HG03060 (cell line): ENCODE results near the gene FGD2.

Experiments
- ATAC-seq: cut with Tn5 transposase; IDR thresholded peaks from one replicate; pipeline ENCODE4 v1.9.1; 2021; ENCODE audit warnings: low read depth, moderate number of reproducible peaks; ENCODE audit not compliant: unreplicated experiment

Gene FGD2

GRCh38 chr6:37016995-37017394, 11.5 kb downstream of the FGD2 start:
- no peak for ATAC-seq

GRCh38 chr6:37017606-37018197, 12.2 kb downstream of the FGD2 start:
- ATAC-seq: no peak

- ATAC-seq: peak; percentile 56
Observed at GRCh38 chr6:37018198-37019064, 13.0 kb downstream of the FGD2 start.

DNA sequence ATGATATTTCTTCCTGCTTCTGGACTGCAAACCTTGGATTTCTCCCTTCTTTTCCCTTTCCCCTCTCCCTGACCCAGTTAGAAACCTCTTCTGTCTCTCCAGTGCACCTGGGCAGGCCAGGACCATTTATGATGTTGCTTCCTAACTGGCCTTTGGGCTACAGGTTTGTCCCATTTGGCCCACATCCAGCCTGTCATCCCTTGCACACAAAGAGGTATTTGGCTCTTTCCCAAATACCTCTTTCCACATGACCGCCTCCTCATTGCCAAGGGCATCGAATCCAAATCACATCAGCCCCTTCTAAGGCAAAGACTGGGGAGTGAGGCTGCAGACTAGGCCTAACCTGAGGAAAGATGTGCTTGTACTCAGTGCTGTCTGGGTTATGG, 13.6 kb downstream of the FGD2 start:
- ATAC-seq: no peak

DNA sequence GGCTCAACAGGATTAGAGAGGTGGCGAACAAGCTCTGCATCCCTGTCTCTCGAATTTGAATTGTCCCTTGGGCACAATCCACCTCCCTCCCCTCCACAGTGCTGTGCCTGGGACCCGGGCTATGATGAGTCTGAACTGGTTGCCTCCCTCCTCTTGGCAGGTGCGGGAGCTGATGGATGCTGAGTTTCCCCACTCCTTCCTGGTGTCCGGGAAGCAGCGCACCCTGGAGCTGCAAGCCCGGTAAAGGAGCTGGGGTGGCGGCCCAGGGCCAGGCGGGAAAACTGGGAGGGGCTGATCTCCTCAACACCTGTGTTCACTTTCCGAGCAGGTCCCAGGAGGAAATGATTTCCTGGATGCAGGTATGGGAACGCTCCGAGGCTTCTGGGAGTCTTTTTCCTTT, 14.9 kb downstream of the FGD2 start:
- ATAC-seq: no peak

DNA sequence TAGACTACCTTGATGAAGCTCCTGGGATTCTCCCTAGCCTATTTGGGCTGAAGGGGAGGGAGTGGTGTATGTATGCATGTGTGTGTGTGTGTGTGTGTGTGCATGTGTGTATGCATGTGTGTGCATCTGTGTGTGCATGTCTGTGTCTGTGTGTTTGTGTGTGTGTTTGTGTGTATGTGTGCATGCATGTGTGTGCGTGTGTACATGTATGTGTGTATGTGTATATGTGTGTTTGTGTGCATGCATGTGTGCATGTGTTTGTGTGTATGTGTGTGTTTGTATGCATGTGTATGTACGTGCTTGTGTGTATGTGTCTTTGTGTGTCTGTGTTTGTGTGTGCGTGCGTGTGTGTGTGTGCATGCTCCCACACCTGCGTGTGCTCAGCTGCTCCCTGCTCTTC, 15.4 kb downstream of the FGD2 start:
- ATAC-seq: no peak

DNA sequence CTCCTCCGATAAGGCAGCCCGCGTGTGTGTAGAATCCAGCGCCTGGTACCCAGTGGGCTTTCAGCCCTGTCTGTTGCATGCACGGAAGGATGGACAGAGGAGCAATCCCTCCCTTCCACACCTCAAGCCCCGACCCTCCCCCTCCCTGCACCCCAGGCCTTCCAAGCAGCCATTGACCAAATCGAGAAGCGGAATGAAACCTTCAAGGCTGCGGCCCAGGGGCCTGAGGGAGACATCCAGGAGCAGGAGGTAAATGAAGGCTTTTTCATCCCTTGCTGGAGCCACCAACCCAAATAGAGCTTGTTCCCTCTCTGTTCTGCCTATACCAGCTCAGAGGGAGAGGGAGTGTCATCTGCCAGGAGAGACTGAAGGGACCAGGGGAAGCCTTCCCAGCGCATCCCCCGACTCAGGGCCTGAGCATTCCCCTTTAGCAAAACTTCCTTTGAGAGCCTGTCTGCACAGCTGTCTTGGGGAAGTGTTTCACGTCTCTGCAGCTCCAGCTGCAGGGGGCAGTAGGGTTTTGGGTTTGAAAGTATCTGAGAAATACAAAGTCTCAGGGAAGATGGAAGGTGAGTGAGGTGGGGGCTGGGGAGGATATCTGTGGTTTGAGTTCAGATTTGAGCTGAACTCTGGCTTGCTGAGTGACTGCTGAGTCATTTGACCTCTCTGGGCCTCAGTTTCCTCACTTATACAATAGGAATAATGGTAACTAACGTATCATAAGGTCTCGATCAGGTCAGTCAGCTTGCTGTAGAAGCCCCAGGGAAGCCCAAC, 16.1 kb downstream of the FGD2 start:
- ATAC-seq: no peak

- no peak for ATAC-seq
Observed at GRCh38 chr6:37022135-37022863, 16.8 kb downstream of the FGD2 start.

GRCh38 chr6:37024656-37025337, 19.3 kb downstream of the FGD2 start:
- no peak for ATAC-seq

- ATAC-seq: no peak
Observed at GRCh38 chr6:37025621-37026466, 20.4 kb downstream of the FGD2 start.

DNA sequence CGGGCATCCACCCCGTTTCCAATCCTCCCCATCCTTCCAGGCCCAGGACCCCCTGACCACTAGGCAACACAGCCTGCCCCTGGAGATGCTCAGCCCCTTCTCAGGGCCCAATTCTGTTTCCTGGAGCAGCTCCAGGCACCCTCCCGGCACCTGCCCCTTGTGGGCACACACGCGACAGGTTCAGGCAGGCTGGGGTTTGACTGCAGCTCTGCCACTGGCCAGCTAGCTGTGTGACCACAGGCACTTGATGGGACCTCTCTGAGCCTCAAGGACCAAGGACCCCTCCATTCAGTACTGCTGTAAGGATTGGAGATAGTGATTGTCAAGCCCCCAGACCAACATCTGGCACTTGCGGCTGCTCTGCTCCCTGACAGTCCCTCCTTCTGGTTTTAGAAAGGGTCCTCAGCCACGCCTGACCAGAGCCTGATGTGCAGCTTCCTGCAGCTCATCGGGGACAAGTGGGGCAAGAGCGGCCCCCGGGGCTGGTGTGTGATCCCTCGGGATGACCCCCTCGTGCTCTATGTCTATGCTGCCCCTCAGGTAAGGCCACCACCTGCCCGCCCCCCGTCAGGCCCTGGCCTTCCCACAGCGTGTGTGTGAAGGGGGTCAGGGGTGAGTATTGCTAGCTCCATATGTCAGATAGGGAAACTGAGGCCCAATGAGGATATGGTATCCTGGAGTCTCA, 21.7 kb downstream of the FGD2 start:
- no peak for ATAC-seq

- no peak for ATAC-seq
Observed at GRCh38 chr6:37027811-37028469, 22.5 kb downstream of the FGD2 start.

GRCh38 chr6:37029249-37029971, 24.0 kb downstream of the FGD2 start:
- ATAC-seq: no peak

DNA sequence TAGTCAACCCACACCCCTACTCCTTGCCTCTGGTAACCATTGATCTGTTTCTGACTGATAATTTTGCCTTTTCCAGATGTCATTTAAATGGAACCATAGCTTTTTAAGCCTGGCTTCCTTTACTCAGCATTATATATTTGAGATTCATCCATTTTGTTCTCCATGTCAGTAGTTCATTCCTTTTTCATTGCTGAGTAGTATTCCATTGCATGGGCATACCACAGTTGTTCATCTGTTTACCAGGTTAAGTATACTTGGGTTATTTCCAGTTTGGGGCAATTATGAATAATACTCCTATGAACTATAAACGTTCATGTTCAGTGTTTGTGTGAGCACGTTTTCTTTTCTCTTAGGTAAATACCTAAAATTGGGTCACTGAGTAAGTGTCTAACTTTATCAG, 25.1 kb downstream of the FGD2 start:
- ATAC-seq: no peak

- ATAC-seq: no peak
Observed at GRCh38 chr6:37032239-37032638, 26.8 kb downstream of the FGD2 start.

- no peak for ATAC-seq
Observed at GRCh38 chr6:37033255-37033654, 27.8 kb downstream of the FGD2 start.
